Measurements from ENCODE around the gene CD19.
"Not testable (repeated sequence)": the region's sequence is repeated elsewhere in the genome, so short reads cannot be mapped to it uniquely, and the experiment has no call there.

The CD19 gene

DNA sequence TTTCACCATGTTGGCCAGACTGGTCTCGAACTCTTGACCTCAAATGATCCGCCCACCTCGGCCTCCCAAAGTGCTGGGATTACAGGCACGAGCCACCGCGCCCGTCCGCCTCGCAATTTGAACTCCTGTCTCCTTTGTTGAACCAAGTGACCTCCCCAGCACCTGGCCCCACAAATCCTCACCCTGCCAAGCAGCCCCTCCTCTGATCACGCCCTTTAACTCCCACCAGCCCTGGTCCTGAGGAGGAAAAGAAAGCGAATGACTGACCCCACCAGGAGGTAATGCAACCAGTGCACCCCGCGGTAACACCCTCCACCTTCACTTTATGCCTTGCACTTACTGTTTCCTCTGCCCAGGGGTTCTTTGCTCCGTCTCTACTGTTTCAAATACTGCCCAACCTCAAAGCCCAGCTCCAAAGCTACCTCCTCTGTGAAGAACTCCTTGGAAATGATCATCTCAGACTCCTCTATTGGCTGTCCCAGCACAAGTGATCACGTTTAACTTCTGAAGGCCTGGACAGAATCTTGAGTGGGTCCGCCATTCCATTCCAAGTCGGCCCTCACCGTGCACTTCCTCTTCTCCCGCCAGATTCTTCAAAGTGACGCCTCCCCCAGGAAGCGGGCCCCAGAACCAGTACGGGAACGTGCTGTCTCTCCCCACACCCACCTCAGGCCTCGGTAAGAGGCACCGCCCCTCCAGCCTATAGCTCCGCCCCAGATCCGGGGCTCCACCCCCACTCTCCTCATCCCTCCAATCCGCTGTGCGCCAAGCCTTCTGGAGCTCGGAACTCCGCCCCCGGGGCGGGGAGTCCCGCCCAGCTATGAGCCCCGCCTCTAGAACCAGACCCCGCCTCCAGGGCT, 4.4 kb downstream of the CD19 start:
- DNase-seq (ENCODE audit: extremely low read depth in 1 of 2, low read depth in 1 of 2) = peak; percentile 64 to 71

DNA sequence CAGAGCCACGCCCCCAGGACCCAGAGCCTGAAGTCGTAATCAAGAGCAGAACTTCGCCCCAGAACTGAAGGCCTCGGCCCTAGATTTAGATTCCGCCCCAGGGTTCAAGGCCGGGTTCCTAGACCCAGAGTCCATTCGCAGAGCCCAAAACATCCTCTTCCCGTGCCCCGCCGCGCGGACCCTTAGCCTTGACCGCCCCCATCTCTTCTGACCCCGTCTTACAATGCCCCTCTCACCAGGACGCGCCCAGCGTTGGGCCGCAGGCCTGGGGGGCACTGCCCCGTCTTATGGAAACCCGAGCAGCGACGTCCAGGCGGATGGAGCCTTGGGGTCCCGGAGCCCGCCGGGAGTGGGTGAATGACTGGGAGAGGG, 5.0 kb downstream of the CD19 start:
- DNase-seq (ENCODE audit: extremely low read depth in 1 of 2, low read depth in 1 of 2) = no peak

DNA sequence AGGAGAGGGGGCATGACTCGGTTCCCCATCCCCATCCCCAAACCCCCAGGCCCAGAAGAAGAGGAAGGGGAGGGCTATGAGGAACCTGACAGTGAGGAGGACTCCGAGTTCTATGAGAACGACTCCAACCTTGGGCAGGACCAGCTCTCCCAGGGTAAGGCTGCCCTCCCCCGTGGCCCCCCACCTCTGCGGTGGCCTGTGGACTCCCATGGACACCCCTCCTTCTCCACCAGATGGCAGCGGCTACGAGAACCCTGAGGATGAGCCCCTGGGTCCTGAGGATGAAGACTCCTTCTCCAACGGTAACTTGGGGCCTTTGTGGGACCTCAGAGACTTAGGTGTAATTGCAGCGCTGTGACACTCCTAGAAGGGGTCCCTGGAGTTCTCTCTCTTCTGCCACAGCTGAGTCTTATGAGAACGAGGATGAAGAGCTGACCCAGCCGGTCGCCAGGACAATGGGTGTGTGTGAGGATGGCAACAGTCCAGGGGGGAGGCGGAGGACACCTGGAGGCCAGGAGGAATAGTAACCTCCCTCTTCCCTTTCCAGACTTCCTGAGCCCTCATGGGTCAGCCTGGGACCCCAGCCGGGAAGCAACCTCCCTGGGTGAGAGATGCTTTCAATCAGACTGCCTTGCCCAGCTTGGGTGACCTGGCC, 5.6 kb downstream of the CD19 start:
- DNase-seq (ENCODE audit: extremely low read depth in 1 of 2, low read depth in 1 of 2) = no peak

DNA sequence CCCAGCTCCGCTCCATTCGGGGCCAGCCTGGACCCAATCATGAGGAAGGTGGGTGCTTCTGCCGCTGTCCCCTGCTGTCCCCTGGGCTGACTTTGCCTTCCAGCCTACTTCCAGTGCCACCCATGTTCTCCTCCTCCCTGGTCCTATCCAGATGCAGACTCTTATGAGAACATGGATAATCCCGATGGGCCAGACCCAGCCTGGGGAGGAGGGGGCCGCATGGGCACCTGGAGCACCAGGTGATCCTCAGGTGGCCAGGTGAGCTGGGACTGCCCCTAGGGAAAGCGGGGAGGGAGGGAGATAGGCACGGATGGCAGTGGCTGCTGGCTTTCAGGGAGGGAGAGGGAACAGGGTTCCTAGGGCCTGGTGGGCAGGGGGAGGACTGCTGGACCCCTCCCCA, 7.0 kb downstream of the CD19 start:
- no peak for DNase-seq (ENCODE audit: extremely low read depth in 1 of 2, low read depth in 1 of 2)

DNA sequence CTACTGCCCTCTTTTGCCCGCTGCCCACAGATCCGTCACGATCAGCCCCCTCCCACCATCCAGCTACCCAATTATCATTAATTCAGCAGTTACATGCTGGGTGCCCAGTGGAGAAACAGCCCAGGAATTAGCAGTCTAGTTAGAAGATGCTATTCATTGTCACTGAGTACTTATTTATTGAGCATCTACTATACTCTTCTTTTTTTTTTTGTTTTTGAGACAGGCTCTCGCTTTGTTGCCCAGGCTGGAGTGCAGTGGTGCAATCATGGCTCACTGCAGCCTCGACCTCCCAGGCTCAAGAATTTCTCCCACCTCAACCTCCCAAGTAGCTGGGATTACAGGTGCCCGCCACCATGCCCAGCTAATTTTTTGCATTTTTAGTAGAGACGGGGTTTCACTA, 8.1 kb downstream of the CD19 start:
- DNase-seq (ENCODE audit: extremely low read depth in 1 of 2, low read depth in 1 of 2) = not testable (repeated sequence)

DNA sequence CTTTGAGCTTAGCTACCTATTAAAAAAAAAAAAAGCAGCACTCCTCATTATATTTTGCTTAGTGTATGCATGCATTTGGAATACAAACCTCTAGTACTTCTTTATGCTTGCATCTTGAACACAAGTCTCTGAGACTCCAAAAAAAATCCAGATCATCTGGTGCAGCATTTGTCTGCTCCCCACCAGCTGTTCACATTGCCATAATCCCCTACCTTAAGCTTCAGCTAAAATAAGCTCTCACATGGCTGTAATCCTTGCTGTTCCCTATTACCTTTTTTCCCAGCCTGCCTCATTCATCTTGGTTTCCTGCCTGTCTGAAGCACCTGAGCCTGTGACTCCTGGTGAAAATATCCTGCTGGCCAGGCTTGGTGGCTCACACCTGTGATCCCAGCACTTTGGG, 11.5 kb downstream of the CD19 start:
- DNase-seq (ENCODE audit: extremely low read depth in 1 of 2, low read depth in 1 of 2) = no peak

DNA sequence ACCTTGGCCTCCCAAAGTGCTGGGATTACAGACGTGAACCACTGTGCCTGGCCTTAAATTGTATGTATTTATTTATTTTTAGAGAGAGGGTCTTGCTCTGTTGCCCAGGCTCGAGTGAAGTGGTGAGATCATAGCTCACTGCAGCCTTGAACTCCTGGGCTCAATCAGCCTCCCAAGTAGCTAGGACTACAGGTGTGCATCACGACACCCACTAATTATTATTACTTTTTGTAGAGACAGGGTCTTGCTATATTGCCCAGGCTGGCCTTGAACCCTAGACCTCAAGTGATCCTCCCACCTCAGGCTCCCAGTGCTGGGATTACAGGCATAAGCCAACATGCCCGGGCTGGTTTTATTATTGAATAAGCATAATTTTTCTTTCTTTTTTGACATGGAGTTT, 14.9 kb downstream of the CD19 start:
- DNase-seq (ENCODE audit: extremely low read depth in 1 of 2, low read depth in 1 of 2) = no peak

DNA sequence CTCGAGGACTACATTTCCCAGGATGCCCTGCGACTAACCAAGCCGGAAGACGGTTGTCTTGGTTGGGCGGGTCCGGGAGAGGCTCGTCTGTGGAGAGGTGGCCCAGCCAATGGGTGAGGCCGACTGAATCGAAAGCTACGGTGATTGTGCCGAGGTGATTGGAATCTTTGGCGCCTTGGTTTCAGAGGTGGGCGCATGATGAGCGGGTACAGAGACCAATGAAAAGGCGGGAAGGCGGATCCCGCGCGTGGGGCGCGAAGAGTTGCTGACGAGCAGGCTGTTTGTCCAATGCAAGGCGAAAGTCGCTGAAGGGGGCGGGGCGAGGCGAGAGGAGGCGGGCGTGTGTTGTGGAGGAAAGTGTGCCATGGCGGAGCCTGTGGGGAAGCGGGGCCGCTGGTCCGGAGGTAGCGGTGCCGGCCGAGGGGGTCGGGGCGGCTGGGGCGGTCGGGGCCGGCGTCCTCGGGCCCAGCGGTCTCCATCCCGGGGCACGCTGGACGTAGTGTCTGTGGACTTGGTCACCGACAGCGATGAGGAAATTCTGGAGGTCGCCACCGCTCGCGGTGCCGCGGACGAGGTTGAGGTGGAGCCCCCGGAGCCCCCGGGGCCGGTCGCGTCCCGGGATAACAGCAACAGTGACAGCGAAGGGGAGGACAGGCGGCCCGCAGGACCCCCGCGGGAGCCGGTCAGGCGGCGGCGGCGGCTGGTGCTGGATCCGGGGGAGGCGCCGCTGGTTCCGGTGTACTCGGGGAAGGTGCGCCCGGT, 19.1 kb downstream of the CD19 start, which contains the start of gene NFATC2IP:
TSS of gene NFATC2IP (plus strand) at position 290 of the 762 bp plus-strand sequence. CDS start at position 365, 75 bp downstream.
- peak; percentile 97 to 99 for DNase-seq (ENCODE audit: extremely low read depth in 1 of 2, low read depth in 1 of 2)

DNA sequence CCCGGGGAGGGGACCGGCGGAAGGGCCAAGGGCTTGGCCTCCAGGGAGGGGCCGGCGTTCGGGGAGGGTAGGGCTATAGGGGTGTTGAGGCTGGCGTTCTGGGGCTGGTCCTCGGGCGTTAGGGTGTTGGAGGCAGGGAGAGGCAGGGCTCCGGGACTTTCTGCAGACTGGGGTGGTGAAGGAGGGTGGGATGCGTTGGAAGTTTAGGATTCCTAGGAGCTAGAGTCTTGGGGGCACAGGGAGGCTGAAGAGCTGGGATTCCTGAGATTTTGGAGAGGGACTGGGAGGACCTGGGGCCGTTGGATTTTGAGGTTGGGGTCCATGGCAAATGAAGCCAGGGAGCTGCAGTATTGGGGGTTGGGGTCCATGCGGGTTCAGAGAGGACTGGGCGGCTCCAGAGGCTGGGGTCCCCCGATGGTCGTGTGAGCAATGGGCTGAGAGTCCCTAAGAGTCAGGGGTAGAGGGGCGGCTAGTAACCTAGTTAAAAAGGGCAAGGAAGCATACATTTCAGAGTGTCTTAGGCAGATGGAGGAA, 19.7 kb downstream of the CD19 start:
- DNase-seq (ENCODE audit: extremely low read depth in 1 of 2, low read depth in 1 of 2) = no peak

DNA sequence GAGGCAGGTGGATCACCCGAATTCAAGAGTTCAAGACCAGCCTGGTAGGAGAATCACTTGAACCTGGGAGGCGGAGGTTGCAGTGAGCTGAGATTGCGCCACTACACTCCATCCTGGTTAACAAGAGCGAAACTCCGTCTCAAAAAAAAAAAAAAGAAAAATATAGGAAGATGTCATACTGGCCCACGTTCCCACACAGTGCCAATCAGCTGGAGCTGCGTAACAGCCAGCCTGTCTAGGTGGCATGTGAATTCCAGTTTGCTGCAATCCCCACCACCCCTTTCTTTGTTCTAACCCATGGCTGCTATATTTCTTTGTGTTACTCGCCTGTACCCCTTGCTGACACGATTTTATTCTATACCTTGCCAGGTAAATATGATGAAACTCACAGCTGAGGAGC, 26.4 kb downstream of the CD19 start:
- DNase-seq (ENCODE audit: extremely low read depth in 1 of 2, low read depth in 1 of 2) = no peak

DNA sequence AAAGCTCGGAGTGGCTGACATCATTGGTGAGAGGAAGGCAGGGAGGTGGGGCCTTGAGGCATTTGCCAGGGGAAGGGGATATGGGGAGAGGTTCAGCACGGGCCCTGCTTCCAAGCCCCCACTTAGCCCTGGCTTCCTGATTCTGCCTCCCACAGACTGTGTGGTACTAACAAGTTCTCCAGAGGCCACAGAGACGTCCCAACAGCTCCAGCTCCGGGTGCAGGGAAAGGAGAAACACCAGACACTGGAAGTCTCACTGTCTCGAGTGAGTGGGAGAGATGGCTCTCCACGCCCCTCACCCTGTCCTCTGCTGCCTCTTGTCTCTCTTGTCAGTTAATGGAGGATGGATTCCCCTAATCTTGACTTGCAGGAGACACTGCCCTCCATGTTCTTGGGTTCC, 27.1 kb downstream of the CD19 start:
- no peak for DNase-seq (ENCODE audit: extremely low read depth in 1 of 2, low read depth in 1 of 2)

DNA sequence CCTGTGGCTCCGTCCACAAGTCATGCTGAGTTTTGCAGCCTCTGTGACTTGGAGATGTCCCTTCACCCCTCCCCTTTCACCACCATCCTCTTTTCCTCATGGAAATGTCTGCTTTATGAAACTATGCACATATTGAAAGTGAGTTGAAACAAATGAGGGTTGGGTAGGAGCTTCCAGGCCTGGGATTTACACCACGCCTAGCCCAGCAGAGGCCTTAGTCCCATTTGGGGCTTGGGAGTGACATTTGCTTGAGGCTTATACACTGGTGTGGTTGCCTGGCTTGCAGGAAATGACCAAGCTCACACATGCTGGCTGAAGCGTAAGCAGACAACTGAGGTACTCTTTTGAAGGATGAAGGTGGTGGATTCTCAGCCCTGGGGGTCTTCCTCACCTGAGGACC, 32.3 kb downstream of the CD19 start:
- DNase-seq (ENCODE audit: extremely low read depth in 1 of 2, low read depth in 1 of 2) = no peak

DNA sequence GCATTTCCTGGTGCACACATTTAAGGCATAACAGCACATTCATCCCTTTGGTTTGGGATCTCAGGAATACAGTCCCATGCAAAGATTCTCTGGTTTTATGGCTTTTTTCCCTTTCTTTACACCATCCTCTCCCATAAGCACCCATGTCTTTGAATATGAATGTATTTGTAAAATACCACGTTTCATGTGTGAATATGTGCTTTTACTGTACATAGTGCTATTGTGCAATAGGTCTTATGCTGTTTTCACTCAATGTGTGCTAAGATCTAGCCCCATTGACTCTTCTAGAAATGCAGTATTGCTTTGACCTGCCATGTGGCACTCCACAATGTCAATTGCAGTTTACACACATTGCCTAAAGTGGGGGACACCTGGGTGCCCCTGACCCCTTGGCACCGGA, 32.7 kb downstream of the CD19 start:
- no peak for DNase-seq (ENCODE audit: extremely low read depth in 1 of 2, low read depth in 1 of 2)

DNA sequence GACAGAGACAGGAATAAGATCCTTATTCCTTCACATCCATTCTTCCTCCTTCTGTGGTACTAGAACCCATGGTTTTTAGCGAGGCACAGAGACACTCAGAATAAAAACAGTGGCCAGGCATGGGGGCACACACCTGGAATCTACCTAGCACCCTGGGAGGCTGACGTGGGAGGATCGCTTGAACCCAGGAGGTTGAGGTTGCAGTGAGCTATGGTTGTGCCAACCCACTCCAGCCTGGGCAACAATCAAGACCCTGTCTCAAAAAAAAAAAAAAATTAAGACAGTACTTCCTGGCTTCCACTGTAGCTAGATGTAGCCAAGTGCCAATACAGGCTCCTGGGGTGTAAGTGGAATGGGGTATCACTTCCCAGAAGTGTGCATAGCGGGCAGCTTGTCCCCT, 35.4 kb downstream of the CD19 start:
- no peak for DNase-seq (ENCODE audit: extremely low read depth in 1 of 2, low read depth in 1 of 2)

DNA sequence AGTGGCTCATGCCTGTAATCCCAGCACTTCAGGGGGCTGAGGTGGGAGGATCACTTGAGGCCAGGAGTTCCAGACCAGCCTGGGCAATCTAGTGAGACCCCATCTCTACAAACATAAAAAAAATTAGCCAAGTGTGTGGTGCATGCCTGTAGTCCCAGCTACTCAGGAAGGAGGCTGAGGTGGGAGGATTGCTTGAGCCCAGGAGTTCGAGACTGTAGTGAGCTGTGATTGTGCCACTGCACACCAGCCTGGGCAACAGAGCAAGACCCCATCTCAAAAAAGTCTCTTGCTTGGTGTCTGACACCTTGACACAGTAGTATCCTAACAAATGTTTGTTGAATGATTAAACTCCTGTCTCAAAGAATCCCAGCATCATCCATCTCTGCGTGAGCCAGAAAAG, 37.9 kb downstream of the CD19 start:
- not testable (repeated sequence) for DNase-seq (ENCODE audit: extremely low read depth in 1 of 2, low read depth in 1 of 2)

DNA sequence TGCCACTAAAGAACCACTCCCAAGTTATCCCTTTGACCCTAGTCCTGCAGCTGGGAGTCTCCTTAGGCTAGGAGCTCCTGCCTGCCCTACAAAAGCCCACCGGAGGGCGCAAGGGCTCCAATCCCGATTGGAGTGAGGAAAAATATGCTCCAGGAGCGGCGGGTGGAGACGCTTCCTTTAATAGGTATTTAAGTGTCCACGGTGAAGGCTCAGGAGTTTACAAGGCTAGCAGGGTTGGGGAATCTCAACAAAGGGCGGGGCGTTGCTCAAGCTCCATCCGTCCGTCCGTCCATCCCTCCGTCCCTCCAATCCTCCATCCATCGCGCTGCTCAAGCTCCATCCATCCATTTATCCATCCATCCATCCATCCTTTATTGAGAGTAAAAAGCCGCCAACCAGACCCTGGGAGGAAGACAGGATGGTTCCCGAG, 42.3 kb downstream of the CD19 start:
- DNase-seq (ENCODE audit: extremely low read depth in 1 of 2, low read depth in 1 of 2) = no peak

DNA sequence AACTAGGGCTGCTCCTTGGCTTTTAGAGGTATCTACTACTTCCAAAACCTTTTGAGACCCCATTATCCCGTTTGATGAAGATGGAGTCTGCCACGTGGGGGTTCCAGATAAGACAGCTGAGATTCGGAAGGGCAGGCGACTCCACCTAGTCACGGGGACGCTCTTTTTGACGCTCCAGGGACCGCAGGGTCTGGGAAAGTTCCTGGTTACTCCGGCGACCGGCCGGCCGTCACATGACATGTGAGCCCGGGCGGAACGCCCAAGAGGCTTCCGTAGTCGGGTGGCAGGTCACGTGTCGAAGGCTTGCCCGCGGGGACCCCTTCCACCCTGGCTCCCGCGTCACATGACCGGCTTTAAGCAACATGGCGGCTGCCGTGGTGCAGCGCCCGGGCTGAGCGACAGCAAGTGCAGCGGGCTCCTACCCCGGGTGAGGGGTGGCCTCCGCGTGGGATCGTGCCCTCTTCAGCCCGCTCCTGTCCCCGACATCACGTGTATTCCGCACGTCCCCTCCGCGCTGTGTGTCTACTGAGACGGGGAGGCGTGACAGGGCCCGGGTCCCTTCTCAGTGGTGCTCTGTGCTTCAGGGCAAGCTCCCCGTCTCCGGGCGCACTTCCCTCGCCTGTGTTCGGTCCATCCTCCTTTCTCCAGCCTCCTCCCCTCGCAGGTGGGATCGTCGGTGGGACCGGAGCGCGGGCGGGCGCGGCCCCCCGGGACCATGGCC, 42.8 kb downstream of the CD19 start, which contains the start of gene SPNS1:
TSS of gene SPNS1 (plus strand) at position 342 of the 721 bp plus-strand sequence. CDS start at position 716, 374 bp downstream.
- peak; percentile 92 to 95 for DNase-seq (ENCODE audit: extremely low read depth in 1 of 2, low read depth in 1 of 2)

DNA sequence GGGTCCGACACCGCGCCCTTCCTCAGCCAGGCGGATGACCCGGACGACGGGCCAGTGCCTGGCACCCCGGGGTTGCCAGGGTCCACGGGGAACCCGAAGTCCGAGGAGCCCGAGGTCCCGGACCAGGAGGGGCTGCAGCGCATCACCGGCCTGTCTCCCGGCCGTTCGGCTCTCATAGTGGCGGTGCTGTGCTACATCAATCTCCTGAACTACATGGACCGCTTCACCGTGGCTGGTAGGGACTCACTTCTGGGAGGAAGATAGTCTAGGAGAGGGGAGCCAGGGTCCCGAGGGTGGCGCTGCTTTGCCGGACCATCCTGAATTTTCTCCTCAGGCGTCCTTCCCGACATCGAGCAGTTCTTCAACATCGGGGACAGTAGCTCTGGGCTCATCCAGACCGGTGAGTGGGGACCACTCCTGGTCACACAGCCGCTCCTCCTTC, 43.4 kb downstream of the CD19 start:
- DNase-seq (ENCODE audit: extremely low read depth in 1 of 2, low read depth in 1 of 2) = no peak

DNA sequence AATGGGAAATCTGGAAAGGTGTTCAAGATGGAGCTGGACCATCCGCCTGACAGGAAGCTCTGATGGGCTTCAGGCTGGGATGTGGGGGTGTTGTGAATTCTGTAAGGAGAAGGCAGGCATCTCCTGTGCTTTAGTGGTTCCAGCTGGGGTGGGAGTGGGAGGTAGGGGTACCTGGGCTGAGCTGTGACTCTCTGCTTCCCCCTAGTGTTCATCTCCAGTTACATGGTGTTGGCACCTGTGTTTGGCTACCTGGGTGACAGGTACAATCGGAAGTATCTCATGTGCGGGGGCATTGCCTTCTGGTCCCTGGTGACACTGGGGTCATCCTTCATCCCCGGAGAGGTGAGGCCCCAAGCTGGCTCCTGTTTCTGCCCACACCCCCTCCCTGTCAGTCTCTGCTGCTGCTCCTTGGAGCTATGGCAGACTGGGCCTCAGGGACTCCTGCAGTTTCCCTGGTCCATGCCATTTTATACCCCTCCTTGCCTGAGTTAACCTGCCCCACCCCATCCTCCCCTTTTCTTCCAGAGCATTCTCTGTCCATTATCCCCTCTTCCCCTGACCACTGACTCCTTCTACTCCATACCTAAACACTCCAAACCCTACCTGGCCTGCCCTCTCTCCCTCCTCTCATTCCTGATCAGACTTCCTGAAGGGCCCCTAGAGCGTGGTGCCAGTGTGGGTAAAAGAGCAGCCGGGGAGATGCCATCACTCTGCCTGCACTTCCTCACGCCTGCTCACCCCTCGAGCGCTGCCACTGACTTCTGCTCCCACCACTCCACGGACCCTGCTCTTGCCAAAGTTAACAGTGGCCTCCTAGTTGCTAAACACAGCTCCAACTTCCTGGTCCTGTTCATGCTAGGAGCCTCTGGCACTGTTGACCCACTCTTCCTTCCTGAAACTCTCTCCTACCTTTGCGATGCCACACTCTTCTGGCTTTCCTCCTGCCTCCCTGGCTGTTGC, 46.2 kb downstream of the CD19 start:
- DNase-seq (ENCODE audit: extremely low read depth in 1 of 2, low read depth in 1 of 2) = no peak
